GM23338 (cell line): ENCODE measurements around the gene CADPS2. TPM values are rescaled to one million over a fixed set of nuclear protein-coding genes. Genes with fewer than 3 reads are reported as not detected.

Source experiments
- ATAC-seq: fragments of 200-7000 bp; cut with Tn5 transposase; 3 replicates; pipeline ENCODE4 v1.9.1; 2020
- DNase-seq: peaks from one replicate; pipeline ENCODE4 v3.0.0-alpha.2; 2015; ENCODE audit warnings: low spot score
- H2AFZ ChIP-seq: fragments of 200-600 bp; sonication (generic); 2 replicates; pipeline ENCODE4 v1.8.0; 2016; ENCODE audit warnings: antibody characterized with exemption, mild to moderate bottlenecking, moderate library complexity
- H3F3A ChIP-seq: fragments of 200-600 bp; sonication (generic); replicated peaks from 2 replicates; pipeline ENCODE4 v1.8.0; 2017; ENCODE audit warnings: antibody characterized with exemption, mixed run types, low read depth
- H3K27ac ChIP-seq: fragments of 200-600 bp; sonication (generic); 2 replicates; pipeline ENCODE4 v1.6.1; 2016; ENCODE audit warnings: low read depth
- H3K27me3 ChIP-seq: fragments of 200-600 bp; sonication (generic); 2 replicates; pipeline ENCODE4 v1.8.0; 2016; ENCODE audit warnings: mild to moderate bottlenecking, mixed run types, moderate library complexity; ENCODE audit not compliant: insufficient read depth
- H3K36me3 ChIP-seq: fragments of 200-600 bp; sonication (generic); 2 replicates; pipeline ENCODE4 v1.8.0; 2016; ENCODE audit warnings: mild to moderate bottlenecking; ENCODE audit not compliant: insufficient read depth
- H3K4me1 ChIP-seq: fragments of 200-600 bp; sonication (generic); 2 replicates; pipeline ENCODE4 v1.8.0; 2016; ENCODE audit warnings: mild to moderate bottlenecking, moderate library complexity; ENCODE audit not compliant: insufficient read depth
- H3K4me2 ChIP-seq: fragments of 200-600 bp; sonication (generic); 2 replicates; pipeline ENCODE4 v1.7.1; 2017; ENCODE audit warnings: mixed run types
- H3K4me3 ChIP-seq: fragments of 200-600 bp; sonication (generic); 2 replicates; pipeline ENCODE4 v1.6.1; 2016; ENCODE audit warnings: mixed run types
- H3K79me2 ChIP-seq: fragments of 200-600 bp; sonication (generic); replicated peaks from 2 replicates; pipeline ENCODE4 v1.8.0; 2017; ENCODE audit warnings: mild to moderate bottlenecking; ENCODE audit not compliant: insufficient read depth
- H3K9me2 ChIP-seq: fragments of 200-600 bp; sonication (generic); 2 replicates; pipeline ENCODE4 v1.8.0; 2017; ENCODE audit not compliant: insufficient read depth
- H4K20me1 ChIP-seq: fragments of 200-600 bp; sonication (generic); replicated peaks from 2 replicates; pipeline ENCODE4 v1.8.0; 2017; ENCODE audit warnings: mild to moderate bottlenecking; ENCODE audit not compliant: insufficient read depth
- H3K27ac Mint-ChIP-seq: 2 replicates; pipeline ENCODE4 v1.8.0; 2020; ENCODE audit warnings: inconsistent platforms, mild to moderate bottlenecking, moderate library complexity, mixed read lengths
- H3K27me3 Mint-ChIP-seq: 3 replicates; pipeline ENCODE4 v1.8.0; 2022; ENCODE audit warnings: low read depth, mild to moderate bottlenecking, moderate library complexity, mixed read lengths, inconsistent platforms; ENCODE audit not compliant: insufficient read depth, poor library complexity
- H3K36me3 Mint-ChIP-seq: 3 replicates; pipeline ENCODE4 v1.8.0; 2021; ENCODE audit warnings: low read depth, mild to moderate bottlenecking, inconsistent platforms, moderate library complexity, mixed read lengths
- H3K4me1 Mint-ChIP-seq: 3 replicates; pipeline ENCODE4 v1.8.0; 2020; ENCODE audit warnings: mild to moderate bottlenecking, inconsistent platforms, mixed read lengths
- H3K4me3 Mint-ChIP-seq: 3 replicates; pipeline ENCODE4 v1.8.0; 2021; ENCODE audit warnings: moderate library complexity, mild to moderate bottlenecking, inconsistent platforms, mixed read lengths
- H3K9me3 Mint-ChIP-seq: 3 replicates; pipeline ENCODE4 v1.8.0; 2020; ENCODE audit warnings: moderate library complexity, mild to moderate bottlenecking, inconsistent platforms, mixed read lengths
- NANOG ChIP-seq: IDR thresholded peaks from 2 replicates; pipeline ENCODE4 v1.6.1; 2016; ENCODE audit warnings: antibody characterized with exemption, borderline replicate concordance
- ZNF462 ChIP-seq: fragments of 250-450 bp; sonication (Bioruptor Pico); IDR thresholded peaks from 2 replicates; pipeline ENCODE4 v1.5.0; 2020; ENCODE audit warnings: mild to moderate bottlenecking, moderate library complexity
- polyA plus RNA-seq: library from polyadenylated mRNA; unstranded; fragments of >200 nt; fragmentation: Nextera tagmentation; extraction: Ambion mirVana; gene quantifications from 2 replicates; pipeline ENCODE4 v1.2.1, GENCODE V29; 2016
- total RNA-seq: library from RNA; depleted of rRNA; stranded (reverse); fragments of >200 nt; shearing (Covaris generic); gene quantifications from 2 replicates; pipeline ENCODE4 v1.2.3, GENCODE V29; 2014
- TF ChIP-seq, protein P1 (sequence below): IDR thresholded peaks from one replicate; pipeline ENCODE4 v1.6.1; 2018; ENCODE audit warnings: antibody characterized with exemption; ENCODE audit not compliant: unreplicated experiment
- TF ChIP-seq, protein P2 (sequence below), 2 experiments: fragments of 200-600 bp in 1 of 2; sonication (generic) in 1 of 2; conservative IDR thresholded peaks; 2 replicates each; pipeline versions ENCODE4 v1.5.1 to v1.6.1; 2016 to 2017; ENCODE audit warnings: antibody characterized with exemption in 2 of 2, low read depth in 2 of 2, mild to moderate bottlenecking in 2 of 2, moderate library complexity in 1 of 2

The CADPS2 gene
- total and polyA plus RNA-seq, 2 experiments from 2014 or later = 16.3 to 36.9 TPM

DNA sequence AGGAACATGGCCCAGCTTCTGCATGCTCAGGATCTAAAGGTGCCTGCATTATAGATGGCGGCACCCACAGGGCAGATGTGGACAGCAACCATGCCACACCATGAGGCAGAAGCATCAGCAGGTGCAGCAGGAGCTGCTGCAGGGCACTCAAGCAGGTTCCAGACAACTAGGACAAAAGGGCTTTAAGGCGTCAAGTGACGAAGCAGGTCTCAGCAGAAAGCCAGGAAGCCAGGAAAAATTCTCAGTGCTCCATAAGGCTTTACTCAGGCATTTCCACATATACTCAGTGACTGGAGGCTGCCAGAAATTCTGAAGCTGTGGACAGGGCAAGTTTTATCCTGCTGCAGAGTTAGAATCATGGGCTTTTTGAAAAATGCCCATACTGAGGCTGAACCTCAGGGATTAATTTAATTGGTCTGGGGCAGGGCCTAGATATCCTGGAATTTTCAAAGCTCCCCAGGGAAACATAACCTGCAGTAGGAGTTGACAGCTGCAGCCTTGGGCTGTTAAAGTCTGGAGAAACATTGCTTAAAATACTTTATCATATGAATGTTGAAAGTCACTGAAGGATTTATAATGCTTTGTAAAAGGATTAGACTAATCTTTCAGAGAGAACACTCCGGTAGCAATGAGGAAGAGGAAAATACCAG lies 115.4 kb downstream of the CADPS2 start:
- Mint-ChIP-seq H3K9me3 (0 out of 3 replicates have a peak, but pooled peaks cover 2% of the 10 kb centered on the region), H3K27me3 (no peaks in the 10 kb centered on the region), H3K36me3 (peaks cover 2% of the 10 kb centered on the region; the same call in 2 of the 3 replicates), H3K27ac (no peak overlapping the region), H3K4me3 (no peak overlapping the region), H3K4me1 (peaks cover 51% of the 10 kb centered on the region)
- DNase-seq (peak; percentile 21), ATAC-seq (no peak; the same call in 1 of the 3 replicates)
- TF ChIP-seq NANOG (no peak), ZNF462 (CRISPR knock-in tag) (no peak)
- TF ChIP-seq, protein P1, sequence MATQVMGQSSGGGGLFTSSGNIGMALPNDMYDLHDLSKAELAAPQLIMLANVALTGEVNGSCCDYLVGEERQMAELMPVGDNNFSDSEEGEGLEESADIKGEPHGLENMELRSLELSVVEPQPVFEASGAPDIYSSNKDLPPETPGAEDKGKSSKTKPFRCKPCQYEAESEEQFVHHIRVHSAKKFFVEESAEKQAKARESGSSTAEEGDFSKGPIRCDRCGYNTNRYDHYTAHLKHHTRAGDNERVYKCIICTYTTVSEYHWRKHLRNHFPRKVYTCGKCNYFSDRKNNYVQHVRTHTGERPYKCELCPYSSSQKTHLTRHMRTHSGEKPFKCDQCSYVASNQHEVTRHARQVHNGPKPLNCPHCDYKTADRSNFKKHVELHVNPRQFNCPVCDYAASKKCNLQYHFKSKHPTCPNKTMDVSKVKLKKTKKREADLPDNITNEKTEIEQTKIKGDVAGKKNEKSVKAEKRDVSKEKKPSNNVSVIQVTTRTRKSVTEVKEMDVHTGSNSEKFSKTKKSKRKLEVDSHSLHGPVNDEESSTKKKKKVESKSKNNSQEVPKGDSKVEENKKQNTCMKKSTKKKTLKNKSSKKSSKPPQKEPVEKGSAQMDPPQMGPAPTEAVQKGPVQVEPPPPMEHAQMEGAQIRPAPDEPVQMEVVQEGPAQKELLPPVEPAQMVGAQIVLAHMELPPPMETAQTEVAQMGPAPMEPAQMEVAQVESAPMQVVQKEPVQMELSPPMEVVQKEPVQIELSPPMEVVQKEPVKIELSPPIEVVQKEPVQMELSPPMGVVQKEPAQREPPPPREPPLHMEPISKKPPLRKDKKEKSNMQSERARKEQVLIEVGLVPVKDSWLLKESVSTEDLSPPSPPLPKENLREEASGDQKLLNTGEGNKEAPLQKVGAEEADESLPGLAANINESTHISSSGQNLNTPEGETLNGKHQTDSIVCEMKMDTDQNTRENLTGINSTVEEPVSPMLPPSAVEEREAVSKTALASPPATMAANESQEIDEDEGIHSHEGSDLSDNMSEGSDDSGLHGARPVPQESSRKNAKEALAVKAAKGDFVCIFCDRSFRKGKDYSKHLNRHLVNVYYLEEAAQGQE = no peak
- TF ChIP-seq, protein P2, sequence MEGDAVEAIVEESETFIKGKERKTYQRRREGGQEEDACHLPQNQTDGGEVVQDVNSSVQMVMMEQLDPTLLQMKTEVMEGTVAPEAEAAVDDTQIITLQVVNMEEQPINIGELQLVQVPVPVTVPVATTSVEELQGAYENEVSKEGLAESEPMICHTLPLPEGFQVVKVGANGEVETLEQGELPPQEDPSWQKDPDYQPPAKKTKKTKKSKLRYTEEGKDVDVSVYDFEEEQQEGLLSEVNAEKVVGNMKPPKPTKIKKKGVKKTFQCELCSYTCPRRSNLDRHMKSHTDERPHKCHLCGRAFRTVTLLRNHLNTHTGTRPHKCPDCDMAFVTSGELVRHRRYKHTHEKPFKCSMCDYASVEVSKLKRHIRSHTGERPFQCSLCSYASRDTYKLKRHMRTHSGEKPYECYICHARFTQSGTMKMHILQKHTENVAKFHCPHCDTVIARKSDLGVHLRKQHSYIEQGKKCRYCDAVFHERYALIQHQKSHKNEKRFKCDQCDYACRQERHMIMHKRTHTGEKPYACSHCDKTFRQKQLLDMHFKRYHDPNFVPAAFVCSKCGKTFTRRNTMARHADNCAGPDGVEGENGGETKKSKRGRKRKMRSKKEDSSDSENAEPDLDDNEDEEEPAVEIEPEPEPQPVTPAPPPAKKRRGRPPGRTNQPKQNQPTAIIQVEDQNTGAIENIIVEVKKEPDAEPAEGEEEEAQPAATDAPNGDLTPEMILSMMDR (conservative IDR thresholded peaks at IDR 0.05; ENCODE audit: low read depth in 2 of 2) = no peak
- H3K27me3 ChIP-seq = no peaks in the 10 kb centered on the region
- no peaks in the 10 kb centered on the region for H3K79me2 ChIP-seq
- no peak overlapping the region for H3K27ac ChIP-seq
- H3K4me1 ChIP-seq = peaks cover 26% of the 10 kb centered on the region
- H3F3A ChIP-seq = no peaks in the 10 kb centered on the region
- no peak overlapping the region for H3K4me3 ChIP-seq
- H3K9me2 ChIP-seq = no peaks in the 10 kb centered on the region
- H4K20me1 ChIP-seq = no peaks in the 10 kb centered on the region
- H3K36me3 ChIP-seq = no peaks in the 10 kb centered on the region
- H3K4me2 ChIP-seq = no peak overlapping the region
- no peak overlapping the region for H2AFZ ChIP-seq
